Activated CD8-positive, alpha-beta memory T cell treated with anti-CD3 and anti-CD28 coated beads for 1 hour (primary cell): Measurements from ENCODE around the gene GSTM1.

ENCODE experiments used
- DNase-seq, 2 donors: peaks; one replicate each; pipeline ENCODE4 v3.0.0-alpha.2; 2020; ENCODE audit warnings: low read depth in 1 of 2; ENCODE audit errors: extremely low read depth in 1 of 2

The GSTM1 gene

GRCh38 chr1:109726007-109726406 lies 38.4 kb downstream of the GSTM1 start:
- DNase-seq = no peak

GRCh38 chr1:109726728-109727373 lies 39.2 kb downstream of the GSTM1 start:
- no peak for DNase-seq

- DNase-seq = no peak
Observed at GRCh38 chr1:109728870-109729269, 41.3 kb downstream of the GSTM1 start.

GRCh38 chr1:109730666-109731065 lies 43.0 kb downstream of the GSTM1 start:
- DNase-seq = no peak

GRCh38 chr1:109732390-109732881 lies 44.8 kb downstream of the GSTM1 start:
- DNase-seq = no peak

- DNase-seq = no peak
Observed at GRCh38 chr1:109733236-109733870, 45.7 kb downstream of the GSTM1 start.

DNA sequence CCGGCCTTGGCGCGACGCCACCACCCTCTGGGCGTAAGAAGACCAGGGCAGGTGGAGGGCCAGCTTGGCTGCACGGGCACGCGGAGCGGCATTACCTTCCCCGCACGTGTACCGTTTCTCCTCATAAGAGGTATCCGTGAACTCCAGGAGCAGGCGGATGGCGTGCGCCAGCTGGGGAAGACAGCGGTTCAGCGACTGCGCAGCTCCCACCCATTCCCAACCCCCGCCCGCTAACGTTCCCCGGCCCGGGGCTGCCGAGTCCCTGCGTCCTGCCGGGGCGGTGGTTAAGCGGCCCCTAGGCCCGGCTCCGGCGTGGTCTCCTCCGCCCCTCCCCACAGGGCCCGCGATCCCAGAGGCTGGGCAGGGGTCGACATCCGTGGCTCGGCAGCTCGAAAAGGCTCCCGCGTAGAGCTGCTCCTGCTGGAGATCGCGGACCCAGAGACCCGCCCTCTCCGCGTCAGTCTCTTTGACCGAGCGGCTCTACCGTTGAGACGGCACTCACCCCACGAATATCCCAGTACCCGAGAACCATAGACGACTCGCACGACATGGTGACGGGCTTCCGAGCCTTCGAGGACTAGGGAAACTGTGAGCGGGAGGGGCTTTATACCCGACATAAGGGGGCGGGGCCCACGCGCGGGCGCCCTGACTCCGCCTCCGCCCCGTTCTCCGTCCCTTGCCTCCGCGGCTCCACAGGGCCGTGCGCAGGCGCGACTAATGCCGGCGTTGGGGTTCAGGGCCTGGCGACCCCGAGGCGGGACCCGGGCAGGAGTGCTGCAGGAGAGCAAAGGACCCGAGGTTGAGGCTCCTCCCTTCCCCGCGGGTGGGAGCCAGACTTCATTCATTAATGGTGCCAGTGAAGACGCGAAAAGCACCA lies 52.4 kb downstream of the GSTM1 start:
- peak; percentile 62 to 74 for DNase-seq

DNA sequence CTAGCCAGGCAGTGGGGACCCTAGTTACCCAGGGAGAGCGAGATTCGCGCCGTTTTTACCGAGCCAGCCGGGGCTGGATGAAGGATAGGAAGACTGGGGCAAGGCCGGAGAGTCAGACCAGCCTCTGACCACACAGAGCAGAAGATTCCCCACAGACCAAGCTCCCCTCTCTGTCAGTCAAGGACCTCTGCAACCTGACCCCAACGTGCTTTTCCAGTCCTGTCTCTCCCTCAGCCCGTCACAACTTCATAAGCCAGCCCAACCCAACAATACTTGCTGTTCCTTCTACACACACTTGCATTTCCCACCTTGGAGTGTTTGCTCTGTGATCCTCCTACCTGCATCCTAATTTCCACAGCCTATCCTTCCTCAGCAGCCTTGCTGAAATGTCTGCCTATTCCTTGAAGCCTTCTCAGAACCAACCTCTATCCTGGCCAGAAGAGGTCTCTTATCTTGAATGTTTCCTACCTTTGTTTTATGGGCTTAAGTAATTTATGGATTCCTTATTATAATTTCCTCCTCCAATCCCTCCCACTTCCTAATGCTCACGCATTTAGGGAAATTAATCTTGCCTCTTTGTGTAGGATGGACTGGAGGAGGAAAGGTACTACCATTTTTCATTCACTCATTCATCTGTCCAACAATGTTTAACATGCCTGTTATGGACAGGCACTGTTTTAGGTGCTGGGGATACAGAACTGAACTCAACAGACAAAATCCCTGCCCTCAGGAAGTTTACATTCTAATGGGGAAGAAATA lies 53.2 kb downstream of the GSTM1 start, which contains the start of gene GSTM3:
GSTM3 (minus strand) TSS at position 424 of the 759 bp plus-strand sequence. CDS start 751 bp downstream, outside the sequence.
- no peak for DNase-seq
